ENCODE results near the gene RABEP2.
"Not testable (repeated sequence)": the region's sequence is repeated elsewhere in the genome, so short reads cannot be mapped to it uniquely, and the experiment has no call there.

DNA sequence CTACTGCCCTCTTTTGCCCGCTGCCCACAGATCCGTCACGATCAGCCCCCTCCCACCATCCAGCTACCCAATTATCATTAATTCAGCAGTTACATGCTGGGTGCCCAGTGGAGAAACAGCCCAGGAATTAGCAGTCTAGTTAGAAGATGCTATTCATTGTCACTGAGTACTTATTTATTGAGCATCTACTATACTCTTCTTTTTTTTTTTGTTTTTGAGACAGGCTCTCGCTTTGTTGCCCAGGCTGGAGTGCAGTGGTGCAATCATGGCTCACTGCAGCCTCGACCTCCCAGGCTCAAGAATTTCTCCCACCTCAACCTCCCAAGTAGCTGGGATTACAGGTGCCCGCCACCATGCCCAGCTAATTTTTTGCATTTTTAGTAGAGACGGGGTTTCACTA lies 14.8 kb upstream of the RABEP2 start:
- not testable (repeated sequence) for TF ChIP-seq CTCF (IDR thresholded peaks at IDR 0.05); ZFX (IDR thresholded peaks at IDR 0.05; ENCODE audit: borderline replicate concordance)
